ENCODE results near the gene BNIP3. TPM values are rescaled to one million over a fixed set of nuclear protein-coding genes. Genes with fewer than 3 reads are reported as not detected.

BNIP3 gene
- total and polyA plus RNA-seq, 2 experiments from 2014 or later, result 82.4 to 112 TPM

DNA sequence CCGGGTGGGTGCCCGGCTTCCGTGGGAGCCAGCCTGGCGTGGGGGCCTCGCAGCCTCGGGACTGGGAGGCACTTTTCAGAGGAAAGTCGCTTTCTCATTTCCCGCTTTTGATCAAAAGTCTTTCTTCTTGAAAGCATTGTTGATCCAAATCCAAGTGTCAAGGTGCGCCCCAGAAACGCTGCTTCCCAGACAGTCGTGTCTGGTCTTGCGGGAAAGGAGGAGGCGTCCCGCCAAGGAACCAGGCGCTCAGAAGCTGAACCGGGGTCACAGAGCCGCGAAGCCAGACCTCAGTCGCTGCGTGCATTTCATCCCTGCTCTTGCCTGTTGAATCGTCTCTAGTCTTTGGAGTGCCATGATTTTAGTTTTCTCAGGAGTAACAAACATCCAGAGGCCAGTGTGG, 1.1 kb upstream of the BNIP3 start:
- Histone ChIP-seq H2AFZ (peak overlapping the region; percentile 93), H3K4me3 (peak overlapping the region; percentile 78), H4K20me1 (ENCODE audit: insufficient read depth, poor library complexity, severe bottlenecking) (peaks cover 29% of the 10 kb centered on the region), H3K9me3 (ENCODE audit: low read depth) (no peaks in the 10 kb centered on the region), H3K27me3 (no peaks in the 10 kb centered on the region), H3K9me2 (replicated peaks; ENCODE audit: insufficient read depth) (no peaks in the 10 kb centered on the region), H3K36me3 (replicated peaks; ENCODE audit: insufficient read depth, low read depth) (no peaks in the 10 kb centered on the region), H3K79me2 (peaks cover 29% of the 10 kb centered on the region), H3K4me1 (ENCODE audit: insufficient read depth) (peaks cover 4% of the 10 kb centered on the region), H3K27ac (no peak overlapping the region), H3K4me2 (peak overlapping the region; percentile 96)
- 91% methylated on average over 16 of the region's 21 CpGs for WGBS (ENCODE audit: low lambda C conversion rate, missing lambda C conversion rate)
- no peak for TF ChIP-seq EZH2phosphoT487 (IDR thresholded peaks at IDR 0.05; ENCODE audit: low read depth, severe bottlenecking, unreplicated experiment)
- DNase-seq (ENCODE audit: low spot score), result no peak

DNA sequence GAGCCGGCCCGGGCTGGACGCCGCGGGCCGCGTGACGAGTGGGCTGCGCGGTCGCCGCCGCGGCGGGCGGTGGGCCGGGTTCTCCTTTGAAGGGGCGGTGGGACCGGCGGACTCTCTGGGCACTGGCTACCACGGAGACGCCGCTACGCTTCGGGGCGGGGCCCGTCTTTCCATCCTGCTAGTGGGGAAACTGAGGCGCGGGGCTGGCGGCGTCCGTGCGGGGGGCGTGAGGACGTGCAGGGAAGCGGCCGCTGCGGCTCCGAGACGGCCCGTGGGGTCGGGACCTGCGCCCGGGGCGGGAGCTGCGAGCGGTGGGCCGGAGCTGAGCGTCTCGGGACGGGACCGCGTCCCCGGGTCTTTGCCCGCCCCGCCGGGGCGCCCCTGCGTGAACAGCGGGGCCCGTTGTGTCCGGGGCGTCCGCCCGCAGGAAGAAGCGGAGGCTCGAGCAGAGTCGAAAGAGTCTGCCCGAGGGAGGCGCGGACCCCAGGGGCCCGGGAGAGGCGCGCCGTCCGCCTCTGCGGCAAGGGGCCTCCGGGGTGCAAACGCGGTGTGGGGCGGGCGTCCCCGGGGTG, 548 bp upstream of the BNIP3 start:
- Histone ChIP-seq H3K27ac (peak overlapping the region; percentile 64), H3K4me2 (peak overlapping the region; percentile 96), H2AFZ (peak overlapping the region; percentile 93), H3K9me3 (ENCODE audit: low read depth) (no peaks in the 10 kb centered on the region), H3K36me3 (replicated peaks; ENCODE audit: insufficient read depth, low read depth) (no peaks in the 10 kb centered on the region), H3K9me2 (replicated peaks; ENCODE audit: insufficient read depth) (no peaks in the 10 kb centered on the region), H3K79me2 (peaks cover 33% of the 10 kb centered on the region), H3K4me3 (peak overlapping the region; percentile 78), H3K4me1 (ENCODE audit: insufficient read depth) (peaks cover 4% of the 10 kb centered on the region), H3K27me3 (no peaks in the 10 kb centered on the region), H4K20me1 (ENCODE audit: insufficient read depth, poor library complexity, severe bottlenecking) (peaks cover 29% of the 10 kb centered on the region)
- TF ChIP-seq EZH2phosphoT487 (IDR thresholded peaks at IDR 0.05; ENCODE audit: low read depth, severe bottlenecking, unreplicated experiment) (no peak), EZH2 (IDR thresholded peaks at IDR 0.05; ENCODE audit: borderline replicate concordance) (no peak)
- TF ChIP-seq, protein P1, sequence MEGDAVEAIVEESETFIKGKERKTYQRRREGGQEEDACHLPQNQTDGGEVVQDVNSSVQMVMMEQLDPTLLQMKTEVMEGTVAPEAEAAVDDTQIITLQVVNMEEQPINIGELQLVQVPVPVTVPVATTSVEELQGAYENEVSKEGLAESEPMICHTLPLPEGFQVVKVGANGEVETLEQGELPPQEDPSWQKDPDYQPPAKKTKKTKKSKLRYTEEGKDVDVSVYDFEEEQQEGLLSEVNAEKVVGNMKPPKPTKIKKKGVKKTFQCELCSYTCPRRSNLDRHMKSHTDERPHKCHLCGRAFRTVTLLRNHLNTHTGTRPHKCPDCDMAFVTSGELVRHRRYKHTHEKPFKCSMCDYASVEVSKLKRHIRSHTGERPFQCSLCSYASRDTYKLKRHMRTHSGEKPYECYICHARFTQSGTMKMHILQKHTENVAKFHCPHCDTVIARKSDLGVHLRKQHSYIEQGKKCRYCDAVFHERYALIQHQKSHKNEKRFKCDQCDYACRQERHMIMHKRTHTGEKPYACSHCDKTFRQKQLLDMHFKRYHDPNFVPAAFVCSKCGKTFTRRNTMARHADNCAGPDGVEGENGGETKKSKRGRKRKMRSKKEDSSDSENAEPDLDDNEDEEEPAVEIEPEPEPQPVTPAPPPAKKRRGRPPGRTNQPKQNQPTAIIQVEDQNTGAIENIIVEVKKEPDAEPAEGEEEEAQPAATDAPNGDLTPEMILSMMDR (IDR thresholded peaks at IDR 0.05; ENCODE audit: poor library complexity), result no peak
- no peak for DNase-seq (ENCODE audit: low spot score)
- 0% methylated on average over 4 of the region's 83 CpGs for WGBS (ENCODE audit: low lambda C conversion rate, missing lambda C conversion rate)

DNA sequence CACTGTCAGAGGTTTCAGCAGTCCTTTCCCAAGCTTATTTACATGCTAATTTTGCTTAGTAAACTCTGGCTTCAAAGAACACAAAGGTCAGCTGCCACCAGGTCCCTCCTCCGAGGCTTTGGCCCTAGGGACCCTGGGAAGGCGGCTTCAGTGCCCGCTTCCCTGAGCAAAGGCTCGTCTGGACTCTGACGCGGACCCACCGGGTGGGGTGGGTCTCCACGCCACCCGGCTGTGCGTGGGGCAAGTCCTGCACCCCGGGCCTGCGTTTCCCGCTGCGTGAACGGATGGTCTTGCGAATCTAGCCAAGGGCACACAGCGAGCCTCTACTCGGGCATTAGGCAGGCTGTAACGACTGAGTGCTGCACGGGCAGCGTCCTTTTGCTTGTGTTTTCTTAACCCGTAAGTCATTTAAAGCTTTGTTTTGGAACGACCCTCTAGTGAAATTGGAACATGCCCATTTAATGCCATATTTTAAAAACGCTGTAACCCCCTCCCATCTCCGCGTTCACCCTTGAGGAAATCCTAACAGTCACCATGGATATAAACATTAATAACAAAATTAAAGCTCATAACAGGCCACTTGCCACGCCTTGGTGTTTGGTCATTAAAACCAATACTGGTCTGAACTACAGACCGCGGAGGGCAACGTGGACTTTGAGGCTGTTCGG, 828 bp downstream of the BNIP3 start:
- TF ChIP-seq EZH2 (IDR thresholded peaks at IDR 0.05; ENCODE audit: borderline replicate concordance), result no peak
- TF ChIP-seq, protein P1 (IDR thresholded peaks at IDR 0.05; ENCODE audit: poor library complexity), result no peak
- no peak for TF ChIP-seq EZH2phosphoT487 (IDR thresholded peaks at IDR 0.05; ENCODE audit: low read depth, severe bottlenecking, unreplicated experiment)
- no peaks in the 10 kb centered on the region for H3K27me3 ChIP-seq
- DNase-seq (ENCODE audit: low spot score), result peak; percentile 68
- peak overlapping the region; percentile 78 for H2AFZ ChIP-seq
- H3K27ac ChIP-seq, result peak overlapping the region; percentile 78
- peak overlapping the region; percentile 81 for H3K4me2 ChIP-seq
- 6% methylated on average over 31 of the region's 31 CpGs for WGBS (ENCODE audit: low lambda C conversion rate, missing lambda C conversion rate)
- H3K4me3 ChIP-seq, result peak overlapping the region; percentile 95
- H3K36me3 ChIP-seq (replicated peaks; ENCODE audit: insufficient read depth, low read depth), result no peaks in the 10 kb centered on the region
- H3K9me2 ChIP-seq (replicated peaks; ENCODE audit: insufficient read depth), result no peaks in the 10 kb centered on the region
- H4K20me1 ChIP-seq (ENCODE audit: insufficient read depth, poor library complexity, severe bottlenecking), result peaks cover 42% of the 10 kb centered on the region
- H3K4me1 ChIP-seq (ENCODE audit: insufficient read depth), result peaks cover 4% of the 10 kb centered on the region
- peaks cover 47% of the 10 kb centered on the region for H3K79me2 ChIP-seq
- no peaks in the 10 kb centered on the region for H3K9me3 ChIP-seq (ENCODE audit: low read depth)

DNA sequence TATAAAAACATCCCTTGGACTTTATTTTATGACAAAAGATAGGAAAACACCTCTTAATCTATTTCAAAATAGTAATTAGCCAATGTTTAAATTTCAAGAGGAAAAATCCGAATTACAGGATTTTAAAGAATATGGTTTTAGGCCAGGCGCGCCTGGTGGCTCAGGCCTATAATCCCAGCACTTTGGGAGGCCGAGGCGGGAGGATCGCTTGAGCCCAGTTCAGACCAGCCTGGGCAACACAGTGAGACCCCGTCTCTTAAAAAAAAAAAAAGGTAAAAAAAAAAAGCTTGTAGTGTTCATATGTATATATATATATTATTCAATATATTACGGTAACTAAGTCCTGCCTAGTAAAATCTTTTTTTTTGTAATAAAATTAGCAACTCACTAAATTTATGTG, 1.4 kb downstream of the BNIP3 start:
- H3K9me2 ChIP-seq (replicated peaks; ENCODE audit: insufficient read depth), result no peaks in the 10 kb centered on the region
- peaks cover 52% of the 10 kb centered on the region for H3K79me2 ChIP-seq
- peaks cover 48% of the 10 kb centered on the region for H4K20me1 ChIP-seq (ENCODE audit: insufficient read depth, poor library complexity, severe bottlenecking)
- H3K4me2 ChIP-seq, result peak overlapping the region; percentile 81
- WGBS (ENCODE audit: low lambda C conversion rate, missing lambda C conversion rate), result 78% methylated on average over 8 of the region's 8 CpGs
- TF ChIP-seq EZH2phosphoT487 (IDR thresholded peaks at IDR 0.05; ENCODE audit: low read depth, severe bottlenecking, unreplicated experiment) (no peak), EZH2 (IDR thresholded peaks at IDR 0.05; ENCODE audit: borderline replicate concordance) (no peak)
- TF ChIP-seq, protein P1 (IDR thresholded peaks at IDR 0.05; ENCODE audit: poor library complexity), result no peak
- H3K27ac ChIP-seq, result no peak overlapping the region
- H3K9me3 ChIP-seq (ENCODE audit: low read depth), result no peaks in the 10 kb centered on the region
- peak overlapping the region; percentile 95 for H3K4me3 ChIP-seq
- H3K4me1 ChIP-seq (ENCODE audit: insufficient read depth), result peaks cover 4% of the 10 kb centered on the region
- no peaks in the 10 kb centered on the region for H3K27me3 ChIP-seq
- H3K36me3 ChIP-seq (replicated peaks; ENCODE audit: insufficient read depth, low read depth), result no peaks in the 10 kb centered on the region
- DNase-seq (ENCODE audit: low spot score), result no peak
- H2AFZ ChIP-seq, result no peak overlapping the region

Measured in hepatocyte (in vitro differentiated cells).